Heart left ventricle (tissue), 16 donors: ENCODE data around the gene PLA2G4D. TPM values are rescaled to one million over a fixed set of nuclear protein-coding genes. Genes with fewer than 3 reads are reported as not detected.

Experiments
- ATAC-seq, 4 donors: fragments of 200-7000 bp; cut with Tn5 transposase; one replicate each; pipeline ENCODE4 v1.9.1; 2020 to 2022; ENCODE audit warnings: moderate library complexity in 4 of 4, mild to moderate bottlenecking in 3 of 4, moderate number of reproducible peaks in 1 of 4
- DNase-seq, 5 donors: peaks; one replicate each; pipeline ENCODE4 v3.0.0-alpha.2; 2020
- H3K27ac ChIP-seq, 12 donors: fragments of 200-600 bp; sonication (generic) in 4 of 12; one replicate each; pipeline versions ENCODE4 v1.5.0 to v1.8.0; 2016 to 2022; ENCODE audit warnings: mild to moderate bottlenecking in 2 of 12
- H3K27me3 ChIP-seq, 9 donors: fragments of 200-600 bp; sonication (generic) in 2 of 9; one replicate each; pipeline versions ENCODE4 v1.5.1 to v1.8.0; 2016 to 2022; ENCODE audit warnings: mild to moderate bottlenecking in 3 of 9
- H3K36me3 ChIP-seq, 9 donors: fragments of 200-600 bp; sonication (generic) in 2 of 9; one replicate each; pipeline versions ENCODE4 v1.5.0 to v1.8.0; 2018 to 2022; ENCODE audit warnings: mild to moderate bottlenecking in 2 of 9
- H3K4me1 ChIP-seq, 12 donors: fragments of 200-600 bp; sonication (generic) in 4 of 12; one replicate each; pipeline versions ENCODE4 v1.5.0 to v1.8.0; 2016 to 2022; ENCODE audit warnings: mild to moderate bottlenecking in 3 of 12
- H3K4me3 ChIP-seq, 12 donors: fragments of 200-600 bp; sonication (generic) in 4 of 12; one replicate each; pipeline versions ENCODE4 v1.5.0 to v1.8.0; 2017 to 2022; ENCODE audit warnings: mild to moderate bottlenecking in 9 of 12, moderate library complexity in 4 of 12
- H3K9me3 ChIP-seq, 12 donors: fragments of 200-600 bp; sonication (generic) in 4 of 12; one replicate each; pipeline versions ENCODE4 v1.5.0 to v1.8.0; 2016 to 2022; ENCODE audit warnings: mild to moderate bottlenecking in 1 of 12
- POLR2A ChIP-seq, 2 donors: fragments of 450-650 bp; IDR thresholded peaks; one replicate each; pipeline ENCODE4 v1.6.1; 2017; ENCODE audit warnings: antibody characterized with exemption in 2 of 2, mild to moderate bottlenecking in 2 of 2, moderate library complexity in 2 of 2
- WGBS, 4 donors: extraction: QIAGEN DNeasy Blood & Tissue Kit in 2 of 4; methylation state at CpG; one replicate each; pipeline versions ENCODE4 v1.1.5 to v1.1.7; 2013 to 2018; 5-methylcytosine and 5-hydroxymethylcytosine counted together
- intact Hi-C, 10 donors: fragments of 100-400 bp; cut with DNase I; formaldehyde crosslinking; loops; one replicate each; pipeline versions ENCODE4 v1.11.1 to v1.14.2; 2022
- polyA plus RNA-seq, 2 donors: library from polyadenylated mRNA; stranded (reverse); fragments of 200-250 nt; gene quantifications; one replicate each; pipeline ENCODE4 v1.2.3, GENCODE V29; 2013
- total RNA-seq, 9 donors: library from RNA; depleted of rRNA in 2 of 9; stranded (reverse); fragments of >200 nt in 2 of 9; fragmentation: NEBNext Ultra II Directional in 3 of 9; extraction: Animal tissue kit (Norgen Biotek cat#: 25700) in 3 of 9; gene quantifications; one replicate each; pipeline versions ENCODE4 v1.1.0 to v1.2.4, GENCODE V29; 2016 to 2023
- TF ChIP-seq, protein P1 (sequence below), 12 donors: fragments of 200-600 bp; sonication (generic) in 4 of 12; IDR thresholded peaks; one replicate each; pipeline versions ENCODE4 v1.5.0 to v1.8.0; 2018 to 2022; ENCODE audit warnings: antibody characterized with exemption in 12 of 12, mild to moderate bottlenecking in 5 of 12
- donor health status: ischemic (EF 13 %, LVEDD 7.1; RV severe dilation, severe dysfunction).
- donor health status: healthy with polysubstance abuse.
- donor health status: DM: no; HTN: yes; CAD: no.
- donor health status: DM: no; HTN: no; CAD: no.
- donor health status: ischemic (EF 25% LVEDD 6.9; RV normal size, moderate dysfunction).
- donor health status: ischemic (EF 25% LVEDD 5.7; RV mildly dilated, moderate dysfunction).
- donor health status: healthy.
- donor health status: DM: yes; HTN: yes; CAD: no.
- donor health status: ischemic (EF 35%, LVEDD 5.7; RV mildly dilated, moderate dysfunction).
- donor health status: nonischemic (EF 11% LVEDD 7.7; RV severe dilation, severe dysfunction).
- donor health status: DM: yes; HTN: yes; CAD: no.
- donor health status: PGD.
- donor health status: ischemic (EF 29% LVEDD 5.4; RV normal size, mild dysfunction).
- donor health status: nonischemic (EF 23%, LVEDD 6.1; RV moderate dilation, normal function).

PLA2G4D gene
- total and polyA plus RNA-seq, 11 donors = not detected

DNA sequence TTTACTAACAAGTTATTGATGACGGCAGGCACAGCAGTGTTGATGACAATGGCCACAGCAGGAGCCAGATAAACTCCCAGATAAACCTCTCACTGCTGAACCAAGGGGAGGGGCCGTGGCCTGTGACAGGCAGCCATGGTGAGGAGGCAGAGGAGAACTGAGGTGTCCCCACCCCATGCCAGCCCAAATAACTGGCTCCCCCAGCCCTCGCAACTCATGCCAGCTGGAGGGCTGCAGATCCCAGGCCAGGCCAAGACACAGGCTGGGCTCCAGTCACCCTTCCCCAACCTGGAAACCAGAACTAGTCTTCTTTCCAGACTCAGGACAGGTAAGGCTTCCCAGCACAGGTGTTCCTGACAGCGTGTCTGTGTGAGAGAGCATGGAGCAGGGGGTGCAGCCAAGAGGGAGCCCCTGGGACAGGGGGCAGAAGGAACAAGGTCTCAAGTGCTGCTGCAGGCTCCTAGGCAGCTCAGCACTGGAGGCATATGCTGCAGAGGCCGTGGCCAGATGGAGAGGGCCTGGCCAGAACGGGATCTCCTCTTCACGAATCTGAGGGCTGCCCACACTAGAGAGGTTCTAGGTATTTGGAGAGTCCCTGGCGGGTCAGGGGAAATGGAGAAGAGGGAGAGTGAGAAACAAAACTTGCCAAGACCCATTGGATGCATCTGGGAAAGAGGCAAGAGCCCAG lies 46.2 kb upstream of the PLA2G4D start:
- no peaks in the 10 kb centered on the region for H3K36me3 ChIP-seq
- intact Hi-C loops = no loop called here
- ATAC-seq = no peak
- no peaks in the 10 kb centered on the region for H3K27me3 ChIP-seq
- DNase-seq = no peak
- no peaks in the 10 kb centered on the region for H3K9me3 ChIP-seq
- H3K4me1 ChIP-seq = no peaks in the 10 kb centered on the region
- no peak for TF ChIP-seq POLR2A (IDR thresholded peaks at IDR 0.05)
- TF ChIP-seq, protein P1, sequence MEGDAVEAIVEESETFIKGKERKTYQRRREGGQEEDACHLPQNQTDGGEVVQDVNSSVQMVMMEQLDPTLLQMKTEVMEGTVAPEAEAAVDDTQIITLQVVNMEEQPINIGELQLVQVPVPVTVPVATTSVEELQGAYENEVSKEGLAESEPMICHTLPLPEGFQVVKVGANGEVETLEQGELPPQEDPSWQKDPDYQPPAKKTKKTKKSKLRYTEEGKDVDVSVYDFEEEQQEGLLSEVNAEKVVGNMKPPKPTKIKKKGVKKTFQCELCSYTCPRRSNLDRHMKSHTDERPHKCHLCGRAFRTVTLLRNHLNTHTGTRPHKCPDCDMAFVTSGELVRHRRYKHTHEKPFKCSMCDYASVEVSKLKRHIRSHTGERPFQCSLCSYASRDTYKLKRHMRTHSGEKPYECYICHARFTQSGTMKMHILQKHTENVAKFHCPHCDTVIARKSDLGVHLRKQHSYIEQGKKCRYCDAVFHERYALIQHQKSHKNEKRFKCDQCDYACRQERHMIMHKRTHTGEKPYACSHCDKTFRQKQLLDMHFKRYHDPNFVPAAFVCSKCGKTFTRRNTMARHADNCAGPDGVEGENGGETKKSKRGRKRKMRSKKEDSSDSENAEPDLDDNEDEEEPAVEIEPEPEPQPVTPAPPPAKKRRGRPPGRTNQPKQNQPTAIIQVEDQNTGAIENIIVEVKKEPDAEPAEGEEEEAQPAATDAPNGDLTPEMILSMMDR (IDR thresholded peaks at IDR 0.05) = no peak
- no peak overlapping the region for H3K4me3 ChIP-seq
- 84 to 90% (median 87%) methylated on average over 8 of the region's 8 CpGs for WGBS, 4 donors
- no peak overlapping the region for H3K27ac ChIP-seq

DNA sequence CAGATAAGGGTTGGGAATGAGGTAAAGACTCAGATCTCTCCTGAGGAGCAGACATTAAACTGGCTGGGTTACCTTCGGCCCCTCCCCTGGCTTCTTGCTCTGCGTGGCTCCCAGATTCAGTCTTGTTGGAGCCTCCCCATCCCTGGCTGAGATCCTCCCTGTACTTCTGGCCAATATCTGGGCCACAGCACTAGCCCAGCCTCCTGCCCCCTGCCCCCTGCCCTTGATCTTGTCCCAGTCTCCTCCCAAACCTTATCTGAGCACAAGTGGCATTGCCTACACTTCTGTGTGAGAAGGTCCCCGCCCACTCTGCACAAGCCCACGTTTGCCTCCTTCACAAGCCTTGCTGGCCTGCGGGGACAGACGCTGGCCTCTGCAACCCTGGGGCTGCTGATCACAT lies 45.2 kb upstream of the PLA2G4D start:
- Histone ChIP-seq H3K4me1 (no peaks in the 10 kb centered on the region), H3K27ac (no peak overlapping the region), H3K9me3 (no peaks in the 10 kb centered on the region), H3K36me3 (no peaks in the 10 kb centered on the region), H3K27me3 (no peaks in the 10 kb centered on the region), H3K4me3 (no peak overlapping the region)
- intact Hi-C loops = loop anchor here in 9 of 10 donors (2.0 to 10.0 kb wide), 5 partner anchors 72 to 155 kb away; no protein-coding TSS in a partner anchor
- DNase-seq = no peak
- no peak for TF ChIP-seq POLR2A (IDR thresholded peaks at IDR 0.05)
- TF ChIP-seq, protein P1 (IDR thresholded peaks at IDR 0.05) = no peak
- no peak for ATAC-seq
- 73 to 82% (median 77%) methylated on average over 6 of the region's 6 CpGs for WGBS, 4 donors

DNA sequence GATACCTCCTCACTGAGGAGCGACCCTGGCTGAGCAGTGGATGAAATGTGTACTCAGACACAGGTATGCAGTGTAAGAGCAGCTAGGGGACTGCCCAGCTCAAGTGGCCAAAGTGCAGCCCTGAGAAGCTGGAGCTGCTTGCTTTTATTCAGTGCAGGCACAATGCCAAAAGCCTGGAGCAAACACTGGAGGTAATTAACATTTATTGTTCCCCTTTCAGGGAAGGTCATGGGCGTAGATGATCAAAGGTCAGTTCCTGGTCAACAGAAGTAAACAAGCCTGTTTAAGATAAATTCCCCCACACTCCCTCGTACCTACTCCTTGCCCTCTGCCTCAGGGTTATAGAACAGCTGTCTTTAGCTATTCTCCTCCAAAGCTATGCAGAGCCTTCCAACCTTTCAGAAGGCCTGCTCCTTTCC lies 44.6 kb upstream of the PLA2G4D start:
- intact Hi-C loops = loop anchor here in 9 of 10 donors (2.0 to 10.0 kb wide), 5 partner anchors 72 to 154 kb away; no protein-coding TSS in a partner anchor
- Histone ChIP-seq H3K27ac (no peak overlapping the region), H3K4me3 (no peak overlapping the region), H3K36me3 (no peaks in the 10 kb centered on the region), H3K4me1 (no peaks in the 10 kb centered on the region), H3K27me3 (no peaks in the 10 kb centered on the region), H3K9me3 (no peaks in the 10 kb centered on the region)
- WGBS, 4 donors = 61 to 76% (median 73%) methylated on average over 3 of the region's 3 CpGs
- DNase-seq (no peak), ATAC-seq (no peak)
- no peak for TF ChIP-seq POLR2A (IDR thresholded peaks at IDR 0.05)
- TF ChIP-seq, protein P1 (IDR thresholded peaks at IDR 0.05) = no peak

DNA sequence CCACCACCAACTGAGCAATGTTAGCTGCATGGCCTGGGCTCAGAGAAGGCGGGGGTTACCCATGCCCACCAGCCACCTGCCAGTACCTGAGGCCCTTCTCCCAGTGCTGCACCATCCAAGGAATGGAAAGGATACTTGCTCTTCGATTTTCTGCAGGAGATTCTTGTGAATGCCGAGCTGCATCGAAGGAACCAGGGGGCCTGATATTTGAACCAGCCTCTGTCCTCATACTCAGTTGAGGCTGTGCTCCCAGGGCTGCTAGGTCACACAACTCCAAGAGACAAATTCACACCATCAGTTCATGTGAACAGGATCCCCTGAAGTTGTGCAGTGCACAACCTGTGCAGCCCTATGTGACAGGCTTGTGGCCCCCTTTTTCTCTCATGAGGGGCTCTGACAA lies 44.0 kb upstream of the PLA2G4D start:
- Histone ChIP-seq H3K9me3 (no peaks in the 10 kb centered on the region), H3K36me3 (no peaks in the 10 kb centered on the region), H3K27me3 (no peaks in the 10 kb centered on the region), H3K4me1 (no peaks in the 10 kb centered on the region), H3K4me3 (no peak overlapping the region), H3K27ac (no peak overlapping the region)
- ATAC-seq (no peak), DNase-seq (no peak)
- WGBS, 4 donors = 91 to 96% (median 94%) methylated on average over 4 of the region's 4 CpGs
- intact Hi-C loops = loop anchor here in 9 of 10 donors (2.0 to 10.0 kb wide), 5 partner anchors 71 to 154 kb away; no protein-coding TSS in a partner anchor
- TF ChIP-seq, protein P1 (IDR thresholded peaks at IDR 0.05) = no peak
- TF ChIP-seq POLR2A (IDR thresholded peaks at IDR 0.05) = no peak
